GM18511 (cell line): ENCODE results near the gene SERPINA12.
A peak's percentile ranks its signal among the peaks of the same experiment; 100 is the strongest.

Experiments used
- ATAC-seq: cut with Tn5 transposase; IDR thresholded peaks from one replicate; pipeline ENCODE4 v1.9.1; 2021; ENCODE audit warnings: mild to moderate bottlenecking, moderate library complexity; ENCODE audit not compliant: unreplicated experiment

The SERPINA12 gene, protein sequence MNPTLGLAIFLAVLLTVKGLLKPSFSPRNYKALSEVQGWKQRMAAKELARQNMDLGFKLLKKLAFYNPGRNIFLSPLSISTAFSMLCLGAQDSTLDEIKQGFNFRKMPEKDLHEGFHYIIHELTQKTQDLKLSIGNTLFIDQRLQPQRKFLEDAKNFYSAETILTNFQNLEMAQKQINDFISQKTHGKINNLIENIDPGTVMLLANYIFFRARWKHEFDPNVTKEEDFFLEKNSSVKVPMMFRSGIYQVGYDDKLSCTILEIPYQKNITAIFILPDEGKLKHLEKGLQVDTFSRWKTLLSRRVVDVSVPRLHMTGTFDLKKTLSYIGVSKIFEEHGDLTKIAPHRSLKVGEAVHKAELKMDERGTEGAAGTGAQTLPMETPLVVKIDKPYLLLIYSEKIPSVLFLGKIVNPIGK

DNA sequence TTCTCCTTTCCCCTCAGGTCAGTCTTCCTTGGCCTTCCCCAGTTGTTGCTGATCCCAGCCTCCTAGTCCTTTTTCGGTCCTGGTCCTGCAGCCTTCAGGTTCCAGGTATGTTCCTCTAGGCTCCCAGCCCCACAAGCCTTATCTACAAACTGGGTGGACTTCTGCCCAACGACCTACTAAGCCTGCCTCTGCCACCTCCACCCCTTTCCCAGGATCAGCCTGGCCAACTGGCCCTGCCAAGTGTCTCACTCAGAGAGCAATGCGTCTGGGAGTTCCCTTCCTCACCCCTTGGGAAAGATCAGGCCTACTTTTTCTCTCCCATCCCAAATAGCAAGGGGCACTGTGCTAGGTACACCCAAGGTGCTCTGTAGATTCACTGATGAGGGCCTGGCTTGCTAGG is at the start of gene SERPINA12:
SERPINA12 (minus strand) TSS at position 114 of the 400 bp plus-strand sequence. CDS start 11,072 bp downstream, outside the sequence.
- ATAC-seq: no peak

DNA sequence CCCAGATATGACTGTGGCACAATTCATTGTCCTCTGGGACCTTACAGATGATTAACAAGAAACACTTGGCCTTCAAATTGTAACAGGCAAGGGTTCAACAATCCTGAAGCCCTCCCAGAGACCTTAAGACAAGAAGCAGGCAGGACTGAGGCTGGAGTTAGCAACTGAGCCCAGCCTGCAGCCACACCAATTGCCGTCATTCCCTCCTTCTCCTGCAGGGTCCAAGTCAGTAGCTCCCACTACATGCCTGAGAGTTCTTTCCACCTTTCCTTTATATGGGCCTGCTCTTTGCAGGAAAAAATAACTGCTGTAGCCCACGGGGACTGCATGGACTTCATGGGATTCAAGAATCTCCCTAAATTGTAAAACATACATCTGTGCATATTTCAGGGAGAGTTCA is 49.6 kb upstream of the SERPINA12 start:
- no peak for ATAC-seq

DNA sequence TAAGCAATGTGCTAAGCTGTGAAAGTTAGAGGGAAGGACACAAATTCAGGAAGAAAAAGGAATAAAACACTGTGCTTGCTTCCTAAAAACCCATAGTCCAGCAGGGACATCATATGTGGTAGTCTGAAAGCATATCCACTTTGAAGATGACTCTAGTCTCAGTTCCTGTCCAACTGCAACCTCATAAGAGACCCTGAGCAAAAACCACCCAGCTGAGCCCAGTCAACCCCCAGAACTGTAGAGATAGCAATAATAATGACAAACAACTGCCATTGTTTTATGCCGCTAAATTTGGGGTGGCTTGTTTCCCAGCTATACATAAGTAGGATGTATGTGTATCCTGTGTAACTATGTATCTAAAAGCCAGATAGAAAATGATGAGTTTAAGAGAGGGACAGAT is 48.1 kb upstream of the SERPINA12 start:
- ATAC-seq: no peak

DNA sequence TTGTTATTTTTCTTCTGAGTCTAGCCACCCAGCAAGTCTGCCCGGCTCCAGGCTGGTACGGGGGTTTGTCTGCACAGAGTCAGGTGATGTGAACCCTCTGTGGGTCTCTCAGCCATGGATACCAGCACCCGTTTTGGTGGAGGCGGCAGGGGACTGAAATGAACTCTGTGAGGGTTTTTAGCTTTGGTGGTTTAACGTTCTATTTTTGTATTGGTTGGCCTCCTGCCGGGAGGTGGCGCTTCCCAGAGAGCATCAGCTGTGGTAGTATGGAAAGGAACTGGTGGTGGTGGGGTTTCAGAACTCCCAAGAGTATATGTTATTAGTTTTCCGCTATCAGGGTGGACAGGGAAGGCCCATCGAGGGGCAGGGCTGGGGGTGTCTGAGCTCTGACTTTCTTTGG is 46.7 kb upstream of the SERPINA12 start:
- no peak for ATAC-seq

DNA sequence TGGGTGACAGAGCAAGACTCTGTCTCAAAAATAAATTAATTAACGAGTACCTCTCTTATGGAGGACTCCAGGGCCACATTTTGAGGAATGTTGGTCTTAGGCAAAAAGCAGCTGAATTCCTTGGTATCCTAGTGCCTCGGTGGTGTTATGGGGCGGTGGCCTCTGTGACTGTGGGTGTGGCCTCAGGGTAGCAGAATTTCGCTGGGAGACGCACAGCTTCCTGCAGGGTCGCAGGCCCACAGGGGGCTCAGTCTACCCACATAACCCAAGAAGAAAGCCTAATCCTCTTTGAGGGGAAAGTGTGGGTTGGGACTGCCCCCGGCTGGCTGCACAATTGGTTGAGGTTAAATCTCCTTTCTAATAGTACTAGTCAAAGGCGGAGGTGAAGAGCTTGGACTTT is 40.8 kb upstream of the SERPINA12 start:
- ATAC-seq: no peak

DNA sequence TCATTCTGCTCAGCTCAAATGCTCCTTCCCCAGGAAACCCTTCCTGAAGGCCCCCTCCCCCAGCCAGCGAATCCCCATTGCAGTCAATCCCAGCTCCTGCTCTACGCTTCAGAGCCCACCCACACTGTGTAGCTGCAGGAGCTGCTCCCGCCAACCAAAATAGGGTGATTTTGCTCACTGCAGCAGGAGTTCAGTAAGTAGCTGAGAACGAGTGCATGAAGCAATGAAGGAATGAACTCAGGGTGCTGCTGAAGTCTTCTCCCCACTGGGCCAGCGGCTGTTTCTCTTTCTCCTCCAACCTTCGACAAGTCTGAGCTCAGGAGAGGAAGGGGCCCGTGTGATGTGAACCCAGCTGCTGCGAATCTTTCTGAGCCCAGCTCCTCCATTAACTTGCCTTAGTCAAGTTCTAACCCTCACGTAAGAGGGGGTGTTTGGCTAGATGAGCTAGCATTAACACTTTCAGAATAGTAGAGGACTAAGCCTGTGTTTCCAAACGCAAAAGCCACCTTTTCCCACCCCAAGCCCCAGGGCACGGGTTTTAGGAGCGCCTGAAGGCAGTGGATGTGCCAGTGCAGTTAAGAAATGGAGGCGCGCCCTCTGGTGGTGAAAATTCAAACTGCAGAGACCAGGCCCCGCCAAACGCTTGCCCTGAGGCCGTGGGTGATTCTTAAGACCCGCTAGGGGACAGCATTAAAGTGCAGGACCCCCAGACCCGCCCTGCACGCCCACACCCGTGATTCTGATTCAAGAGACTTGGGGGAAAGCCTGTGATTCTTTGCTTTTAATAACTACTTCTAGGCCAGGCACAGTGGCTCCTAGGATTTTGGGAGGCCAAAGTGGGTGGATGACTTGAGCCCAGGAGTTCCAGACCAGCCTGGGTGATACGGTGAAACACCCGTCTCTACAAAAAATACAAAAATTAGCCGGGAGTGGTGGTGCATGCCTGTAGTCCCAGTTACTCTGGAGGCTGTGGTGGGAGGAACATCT is 40.0 kb upstream of the SERPINA12 start:
- peak; percentile 69 for ATAC-seq

DNA sequence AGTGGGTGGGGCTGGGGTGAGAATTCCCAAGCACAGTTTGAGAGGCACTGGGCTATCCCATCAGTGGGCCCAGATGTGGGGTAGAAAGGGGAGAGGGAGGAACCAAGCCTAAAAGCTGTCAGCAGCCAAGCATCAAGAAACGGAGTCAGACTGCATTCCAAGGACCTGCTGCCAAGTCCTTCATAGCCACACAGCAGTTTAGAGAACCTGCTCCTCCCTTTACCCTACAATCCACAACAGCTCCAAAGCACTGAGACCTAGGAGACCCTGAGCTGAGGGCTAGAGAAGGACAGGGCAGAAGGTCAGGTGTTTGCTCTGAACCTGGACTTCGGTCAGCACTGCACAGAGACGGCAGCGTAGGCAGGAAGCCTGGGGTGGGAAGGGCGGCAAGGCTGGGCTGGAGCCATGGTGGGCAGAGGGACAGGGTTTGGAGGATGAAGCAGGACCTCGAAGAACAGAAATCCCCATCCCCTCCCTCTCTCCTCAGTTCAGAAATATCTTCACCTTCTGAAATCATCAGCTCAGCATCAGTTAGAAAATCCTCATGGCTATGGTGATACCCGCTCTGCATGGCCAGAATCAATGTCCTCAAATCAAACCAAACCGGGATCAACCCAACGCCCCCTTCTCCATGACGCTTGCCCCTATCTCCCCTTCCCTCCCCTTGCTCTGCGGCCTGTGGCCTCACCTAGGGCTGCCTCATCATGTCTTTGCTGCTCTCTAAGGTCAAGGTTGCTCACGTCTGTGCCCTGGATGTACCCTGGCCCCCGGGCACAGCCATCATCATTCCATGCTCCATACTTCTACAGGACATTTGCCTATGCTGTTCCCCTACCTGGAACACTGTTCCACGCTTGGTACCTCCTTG is 39.1 kb upstream of the SERPINA12 start:
- no peak for ATAC-seq

DNA sequence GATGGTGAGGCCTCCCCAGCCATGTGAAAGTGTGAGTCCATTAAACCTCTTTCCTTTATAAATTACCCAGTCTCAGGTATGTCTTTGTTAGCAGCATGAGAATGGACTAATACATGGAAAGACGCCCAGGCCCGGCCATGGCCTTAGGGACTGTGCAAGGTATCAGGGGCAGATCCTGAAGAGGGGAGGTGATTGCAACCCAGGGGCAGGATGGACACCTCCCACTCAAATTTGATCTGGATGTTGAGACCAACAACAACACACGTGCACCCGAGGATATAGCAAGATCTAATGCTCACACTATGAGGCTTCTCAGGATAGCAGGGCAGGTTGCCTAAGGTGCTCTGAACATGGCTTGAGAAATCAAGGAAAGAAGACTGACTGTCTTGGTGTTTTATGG is 38.5 kb upstream of the SERPINA12 start:
- no peak for ATAC-seq

DNA sequence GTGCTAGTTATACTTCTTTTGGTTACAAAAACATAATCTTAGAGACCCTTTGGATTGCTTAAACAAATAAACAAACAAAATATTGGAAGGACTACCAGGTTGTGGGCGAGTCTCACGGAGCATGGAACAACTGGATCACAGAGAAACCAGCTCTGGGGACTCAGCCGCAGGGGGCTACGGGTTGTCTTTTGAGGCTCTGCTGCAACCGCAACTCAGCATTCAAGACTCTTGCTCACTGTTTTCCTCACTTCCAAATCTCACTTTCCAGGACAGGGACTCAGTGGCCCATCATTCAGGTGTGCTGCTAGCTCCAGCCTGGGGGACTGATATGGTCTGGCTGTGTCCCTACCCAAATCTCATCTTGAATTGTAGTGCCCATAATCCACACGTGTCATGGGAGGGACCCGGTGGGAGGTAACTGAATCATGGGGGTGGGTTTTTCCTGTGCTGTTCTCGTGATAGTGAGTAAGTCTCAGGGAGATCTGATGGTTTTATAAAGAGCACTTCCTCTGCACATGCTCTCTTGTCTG is 37.9 kb upstream of the SERPINA12 start:
- no peak for ATAC-seq

DNA sequence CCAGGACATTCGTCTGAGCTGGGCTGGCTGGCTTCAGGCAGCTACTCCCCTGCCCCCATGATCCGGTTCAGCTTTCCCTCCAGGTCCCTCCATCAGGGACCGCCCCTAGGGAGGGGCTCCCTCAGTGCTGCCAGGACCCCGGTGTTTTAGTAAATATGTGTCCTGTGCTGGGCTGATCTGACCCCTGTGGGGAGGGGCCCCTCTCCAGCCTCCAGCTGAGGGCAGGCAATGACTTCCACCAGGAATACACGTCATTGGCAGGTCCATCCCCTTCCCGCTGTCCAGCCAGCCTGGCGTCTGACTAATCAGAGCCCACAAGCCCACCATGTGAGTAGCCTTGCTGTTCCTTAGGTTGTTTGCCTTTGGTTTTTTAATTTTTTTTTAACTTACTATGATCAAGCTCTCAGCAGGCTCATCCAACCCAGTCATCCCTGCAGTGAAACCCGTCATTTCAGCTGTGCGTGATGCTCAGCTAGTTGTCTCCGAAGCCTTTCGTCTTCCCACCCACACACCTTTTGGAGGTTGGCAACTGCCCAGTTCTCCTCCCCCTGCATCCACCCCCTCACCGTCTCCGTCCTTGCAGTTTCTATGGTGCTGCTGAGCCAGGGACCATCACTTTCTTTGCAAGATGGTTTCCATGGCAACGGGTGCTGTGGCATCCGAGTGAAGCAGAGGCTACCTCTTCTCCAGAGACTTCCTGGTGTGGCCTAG is 36.0 kb upstream of the SERPINA12 start:
- no peak for ATAC-seq

DNA sequence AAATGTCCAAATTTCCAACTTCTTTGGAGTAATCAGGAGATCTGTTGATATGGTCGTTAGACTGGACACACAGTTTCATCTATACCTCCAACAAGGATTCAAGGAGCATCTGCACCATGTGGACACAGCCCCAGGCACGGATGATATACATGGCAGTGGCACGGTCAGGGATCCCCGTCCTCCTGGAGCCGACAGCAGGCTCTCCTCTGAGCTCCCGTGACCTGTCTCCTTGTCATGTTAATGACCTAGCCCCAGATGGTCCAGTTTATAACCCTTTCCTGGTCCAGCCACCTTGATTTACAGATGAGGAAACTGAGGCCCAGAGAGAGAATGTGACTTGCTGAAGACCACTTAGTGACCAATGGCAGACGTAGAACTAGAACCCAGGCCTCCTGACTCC is 35.5 kb upstream of the SERPINA12 start:
- ATAC-seq: no peak

DNA sequence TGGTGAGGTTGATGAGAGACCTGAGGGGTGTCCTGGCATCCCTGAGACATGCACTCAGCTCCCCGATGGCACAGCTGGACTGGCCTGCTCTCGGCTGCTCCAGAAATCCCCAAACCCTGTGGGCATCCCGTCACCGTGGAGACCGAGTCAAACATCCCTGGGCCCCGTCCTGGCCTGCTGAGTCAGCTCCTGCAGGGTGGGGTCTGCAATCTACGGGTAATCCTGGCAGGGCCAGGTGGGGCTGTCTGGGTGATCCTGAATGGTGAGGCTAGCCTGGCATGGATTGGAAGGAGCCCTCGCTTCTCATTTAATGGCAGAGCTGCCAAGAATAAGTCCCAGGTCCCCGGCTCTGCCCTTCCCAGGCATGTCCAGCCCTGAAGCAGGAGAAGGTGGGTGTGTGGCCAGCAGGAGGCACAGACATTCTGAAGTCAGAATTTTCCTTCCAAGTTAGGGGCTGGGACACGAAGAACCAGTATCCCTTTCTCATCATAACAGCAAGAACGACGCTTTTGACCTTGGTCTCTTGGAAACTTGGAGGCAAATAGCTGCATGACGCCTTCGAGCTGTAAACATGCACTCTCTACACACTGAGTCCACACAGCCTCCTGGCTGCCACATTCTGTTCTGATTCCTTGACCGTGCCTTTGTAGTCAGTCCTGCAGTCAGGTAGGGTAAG is 34.3 kb upstream of the SERPINA12 start:
- ATAC-seq: no peak

DNA sequence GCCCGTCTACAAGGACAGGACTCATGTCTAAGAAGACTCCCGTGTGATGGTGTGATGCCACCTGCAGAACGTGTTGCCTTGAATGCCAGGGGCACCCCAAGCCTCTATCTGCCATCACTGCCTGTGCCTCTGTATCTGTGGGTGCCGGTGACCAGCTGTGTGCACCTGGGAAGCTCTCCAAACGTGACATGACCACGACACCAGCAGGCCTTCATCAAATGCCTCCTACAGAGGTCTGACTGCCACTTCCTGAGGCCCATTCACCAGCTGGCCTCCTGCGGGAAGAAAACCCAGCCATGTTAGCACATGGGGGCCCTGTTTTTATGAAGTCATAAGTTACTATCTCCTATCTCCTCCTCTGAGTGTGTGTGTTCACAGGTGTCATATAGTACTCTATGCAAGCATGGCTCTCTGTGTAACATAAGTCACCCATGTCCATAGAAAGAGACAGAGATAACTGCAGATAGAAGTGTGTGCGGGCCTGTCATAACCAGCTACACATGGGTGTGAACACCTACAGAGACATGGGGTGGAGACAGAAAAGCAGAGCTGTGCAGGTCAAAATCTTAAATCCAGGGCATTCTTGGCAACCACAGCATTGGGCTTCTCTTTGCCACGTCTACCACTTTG is 33.7 kb upstream of the SERPINA12 start:
- ATAC-seq: no peak

DNA sequence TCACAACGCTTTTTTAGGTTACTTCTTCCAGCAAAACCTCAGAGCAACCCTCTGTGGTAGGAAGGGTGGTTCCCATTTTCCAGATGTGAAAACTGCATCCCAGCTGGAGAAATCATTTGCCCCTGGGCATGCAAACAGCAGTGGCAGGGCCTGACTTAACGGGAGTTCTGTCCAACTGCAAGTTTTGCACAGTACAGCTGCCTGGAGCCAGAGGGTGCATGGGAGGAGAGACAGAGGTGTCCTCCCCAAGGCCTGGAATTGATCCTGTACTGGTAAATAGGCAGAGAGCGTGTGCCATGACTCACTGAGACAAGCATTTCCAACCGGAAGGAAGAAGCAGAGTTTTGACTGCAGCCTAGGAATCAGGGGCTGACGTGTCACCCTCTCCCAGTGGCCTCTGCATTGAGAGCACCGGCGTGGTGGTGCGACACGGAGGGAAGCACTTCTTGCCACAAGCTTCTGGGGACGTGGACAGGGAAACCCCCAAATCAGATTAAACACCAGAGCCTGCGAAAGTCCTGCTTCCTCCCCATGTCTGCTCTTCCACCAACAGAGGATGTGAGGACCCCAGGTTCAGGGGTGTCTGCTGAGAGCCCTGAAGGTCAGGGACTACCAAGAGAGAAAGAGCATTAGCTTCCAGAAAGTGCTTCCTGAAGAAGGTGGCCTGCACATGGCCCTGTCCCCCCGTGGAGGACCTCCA is 33.0 kb upstream of the SERPINA12 start:
- no peak for ATAC-seq

DNA sequence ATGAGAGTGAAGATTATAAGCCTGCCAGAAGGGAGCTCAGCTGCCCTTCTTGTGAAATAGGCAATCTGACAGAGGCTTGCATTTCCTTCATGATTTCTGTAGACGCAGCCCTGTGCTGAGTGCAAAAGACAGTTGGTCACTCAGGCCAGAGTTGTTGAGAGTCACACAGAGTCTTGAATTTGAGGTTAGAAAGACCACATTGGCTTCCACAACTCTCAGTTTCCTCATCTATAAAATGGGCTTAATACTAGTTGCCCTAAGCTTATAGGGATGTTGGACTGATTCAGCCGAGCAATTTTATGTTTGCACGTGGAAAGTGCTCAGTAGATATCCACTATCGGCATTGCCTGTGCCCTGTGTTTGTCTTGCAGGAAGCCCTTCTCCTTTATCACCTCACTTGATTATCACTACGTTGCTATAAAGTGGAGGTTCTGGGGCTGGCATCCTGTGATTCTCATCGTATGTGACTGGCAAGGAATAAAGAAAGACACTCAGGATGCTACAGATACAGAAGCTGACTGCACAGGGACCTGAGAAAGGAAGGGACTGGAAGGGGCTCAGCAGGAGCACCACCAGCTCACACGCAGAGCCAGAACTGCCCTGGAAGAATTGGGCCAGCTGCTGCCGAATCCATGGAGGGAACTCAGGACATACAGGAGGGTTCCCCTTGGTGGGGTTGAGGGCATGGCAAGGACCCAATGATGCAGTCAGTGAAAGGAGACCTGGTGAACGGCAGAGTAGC is 32.1 kb upstream of the SERPINA12 start:
- ATAC-seq: no peak

DNA sequence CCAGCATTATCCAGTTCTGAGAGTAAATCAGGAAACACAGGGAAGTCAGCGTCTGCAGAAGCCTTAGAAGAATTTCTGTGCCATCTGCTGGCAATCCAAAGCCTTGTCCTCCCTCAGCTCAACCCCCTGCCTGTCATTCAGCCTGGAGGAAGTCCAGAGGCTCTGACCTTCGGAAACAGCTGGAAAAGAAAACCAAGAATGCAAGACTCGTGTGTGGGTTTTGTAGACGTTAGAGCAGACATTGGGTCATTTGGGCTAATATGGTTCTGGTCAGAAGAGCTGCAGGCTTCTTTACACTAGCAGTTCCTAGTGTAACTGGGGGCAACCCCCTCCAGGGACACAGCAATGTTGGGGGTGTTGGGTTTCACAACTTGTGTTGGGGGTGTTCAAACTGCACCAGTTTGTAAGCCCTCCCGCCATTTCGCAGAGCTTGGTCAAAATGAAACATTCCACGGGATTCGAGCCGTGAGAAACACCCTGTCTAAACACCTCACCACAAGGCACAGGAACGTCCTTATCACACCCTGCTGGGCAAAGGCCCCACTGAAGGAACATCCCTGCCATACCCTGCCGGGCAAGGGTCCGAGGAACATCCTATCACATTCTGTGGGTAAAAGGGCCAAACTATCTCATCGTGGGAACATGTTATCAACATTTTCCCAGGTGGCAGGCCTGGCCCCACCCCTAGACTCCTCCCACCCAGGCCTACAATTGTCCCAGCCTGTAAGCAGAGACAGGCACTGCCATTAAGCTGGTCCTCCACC is 30.9 kb upstream of the SERPINA12 start:
- no peak for ATAC-seq

DNA sequence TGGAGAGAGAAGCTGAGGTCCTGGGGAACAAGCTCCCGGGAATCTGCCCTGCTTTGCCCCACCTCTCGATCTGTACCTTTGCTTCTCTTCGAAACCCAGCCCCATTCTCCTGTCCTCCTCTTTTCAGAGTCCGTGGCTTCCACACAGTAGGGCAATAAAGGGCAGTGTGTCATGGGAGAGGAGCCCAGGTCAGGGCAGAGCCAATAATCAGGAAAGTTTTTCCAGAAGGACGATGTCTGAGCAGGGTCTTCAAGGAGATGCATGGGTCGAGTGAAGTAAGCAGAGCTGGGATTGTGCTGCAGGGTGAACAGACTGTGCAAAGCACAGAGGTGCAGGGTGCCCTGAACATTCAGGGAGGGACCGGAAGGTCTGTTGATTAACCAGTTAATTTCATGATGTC is 29.9 kb upstream of the SERPINA12 start:
- no peak for ATAC-seq
